Measurements from ENCODE around the gene BRD8. TPM values are rescaled to one million over a fixed set of nuclear protein-coding genes. Genes with fewer than 3 reads are reported as not detected.

BRD8 gene
- total and polyA plus RNA-seq, 4 donors, result 21.2 to 62.6 (median 48.3) TPM

- no peak for ATAC-seq (ENCODE audit: low FRiP score)
- WGBS, 2 donors, result 12 to 18% methylated on average over 1 of the region's 1 CpG
- no peak overlapping the region for H3K27ac ChIP-seq (ENCODE audit: low read depth in 1 of 2, low read length in 2 of 2)
These were observed 66.5 kb downstream of the BRD8 start for GRCh38 chr5:138111937-138112336.

GRCh38 chr5:138111181-138111580 lies 67.2 kb downstream of the BRD8 start:
- intact Hi-C loops (cut with DNase I), result no loop called here
- no peak for DNase-seq
- Histone ChIP-seq H3K4me3 (ENCODE audit: low read length in 2 of 2) (no peak overlapping the region), H3K9me3 (ENCODE audit: control insufficient read depth, low read length) (no peaks in the 10 kb centered on the region), H3K27ac (ENCODE audit: low read depth in 1 of 2, low read length in 2 of 2) (no peak overlapping the region), H3K27me3 (ENCODE audit: control insufficient read depth in 1 of 2, insufficient read depth in 2 of 2, low read length in 1 of 2) (no peaks in the 10 kb centered on the region), H3K4me1 (ENCODE audit: control insufficient read depth in 1 of 2, insufficient read depth in 2 of 2, low read length in 2 of 2) (no peaks in the 10 kb centered on the region), H3K36me3 (ENCODE audit: control insufficient read depth in 1 of 2, insufficient read depth in 2 of 2, low read length in 1 of 2) (no peaks in the 10 kb centered on the region)
- WGBS, 2 donors, result 76 to 77% methylated on average over 4 of the region's 4 CpGs
- ATAC-seq (ENCODE audit: low FRiP score), result no peak

More at GRCh38 chr5:138111937-138112336, 66.5 kb downstream of the BRD8 start:
- no peak overlapping the region for H3K4me3 ChIP-seq (ENCODE audit: low read length in 2 of 2)
- H3K36me3 ChIP-seq (ENCODE audit: control insufficient read depth in 1 of 2, insufficient read depth in 2 of 2, low read length in 1 of 2), result no peaks in the 10 kb centered on the region
- H3K4me1 ChIP-seq (ENCODE audit: control insufficient read depth in 1 of 2, insufficient read depth in 2 of 2, low read length in 2 of 2), result no peaks in the 10 kb centered on the region
- H3K27me3 ChIP-seq (ENCODE audit: control insufficient read depth in 1 of 2, insufficient read depth in 2 of 2, low read length in 1 of 2), result no peaks in the 10 kb centered on the region
- DNase-seq, result no peak
- H3K9me3 ChIP-seq (ENCODE audit: control insufficient read depth, low read length), result no peaks in the 10 kb centered on the region
- intact Hi-C loops (cut with DNase I), result no loop called here

DNA sequence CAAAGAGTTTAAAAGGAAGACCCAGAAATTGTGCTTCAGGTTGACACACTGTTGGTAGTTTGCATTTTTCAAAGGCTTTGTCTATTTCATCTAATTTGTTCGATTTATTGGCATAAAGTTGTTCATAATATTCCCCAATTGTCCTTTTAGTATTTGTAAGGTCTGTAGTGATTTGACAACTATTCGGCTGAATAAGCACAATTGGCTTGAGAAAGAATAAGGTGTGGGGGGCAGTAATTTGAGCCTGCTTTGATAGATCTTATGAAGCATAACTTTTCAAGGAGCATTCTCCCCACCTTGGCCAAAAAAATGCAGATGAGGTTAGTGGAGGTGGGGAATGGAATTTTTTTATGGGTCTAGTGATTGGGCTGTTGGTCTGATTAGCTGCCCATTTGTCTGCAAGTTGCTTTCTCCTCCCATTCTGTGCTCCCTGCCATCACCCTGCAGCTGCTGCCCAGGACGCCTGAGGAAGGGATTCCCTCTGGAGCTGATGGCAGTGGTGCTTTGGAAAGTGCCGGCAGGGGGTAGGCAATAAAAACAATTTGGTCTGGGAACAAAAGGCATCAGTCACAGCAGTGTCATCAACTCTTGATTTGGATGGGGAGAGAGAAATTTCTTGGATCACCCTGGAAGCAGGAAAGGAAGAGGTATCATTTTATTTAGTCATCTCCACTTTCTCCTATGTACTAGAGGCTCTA lies 68.0 kb downstream of the BRD8 start:
- no peaks in the 10 kb centered on the region for H3K36me3 ChIP-seq (ENCODE audit: control insufficient read depth in 1 of 2, insufficient read depth in 2 of 2, low read length in 1 of 2)
- DNase-seq (no peak), ATAC-seq (ENCODE audit: low FRiP score) (no peak)
- H3K27ac ChIP-seq (ENCODE audit: low read depth in 1 of 2, low read length in 2 of 2), result no peak overlapping the region
- H3K9me3 ChIP-seq (ENCODE audit: control insufficient read depth, low read length), result no peaks in the 10 kb centered on the region
- no peaks in the 10 kb centered on the region for H3K4me1 ChIP-seq (ENCODE audit: control insufficient read depth in 1 of 2, insufficient read depth in 2 of 2, low read length in 2 of 2)
- intact Hi-C loops (cut with DNase I), result no loop called here
- H3K27me3 ChIP-seq (ENCODE audit: control insufficient read depth in 1 of 2, insufficient read depth in 2 of 2, low read length in 1 of 2), result no peaks in the 10 kb centered on the region
- H3K4me3 ChIP-seq (ENCODE audit: low read length in 2 of 2), result no peak overlapping the region
- WGBS, 2 donors, result 38 to 44% methylated on average over 4 of the region's 4 CpGs

DNA sequence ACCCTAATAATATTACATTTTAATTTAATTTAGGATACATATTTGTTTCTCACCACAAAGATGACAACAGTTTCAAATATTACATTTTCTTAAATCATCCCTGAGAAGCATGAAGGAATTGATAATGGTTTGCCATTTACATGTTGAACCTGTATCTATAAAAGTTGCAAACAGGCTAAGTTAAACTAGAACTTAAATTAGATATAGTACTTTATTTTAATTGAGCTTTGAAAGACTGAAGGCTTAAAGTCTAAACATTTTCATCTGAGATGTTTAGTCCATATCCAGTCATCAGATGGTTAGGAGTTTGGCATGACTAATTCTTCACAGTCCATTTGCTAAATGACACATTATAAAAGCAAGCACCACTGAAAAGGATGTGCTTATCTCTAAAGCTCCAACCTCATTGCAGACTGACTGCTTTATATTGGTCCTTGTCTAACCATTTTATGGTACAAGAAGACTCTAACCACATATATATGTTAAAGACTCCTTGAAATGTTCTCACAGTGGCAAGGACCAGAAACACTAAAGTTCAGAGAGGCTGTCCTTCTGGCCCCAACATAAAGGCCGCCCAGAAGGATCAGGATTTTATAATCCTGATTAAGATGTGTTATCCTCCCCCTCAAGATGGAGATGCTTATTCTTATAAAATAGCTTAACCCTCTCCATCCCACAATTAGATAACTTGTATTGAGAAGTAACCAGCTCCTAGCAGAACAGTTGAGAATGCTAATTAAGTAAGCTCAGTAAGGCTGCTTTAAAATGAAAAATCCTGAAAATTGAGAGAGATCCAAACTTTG lies 68.8 kb downstream of the BRD8 start:
- no peak overlapping the region for H3K4me3 ChIP-seq (ENCODE audit: low read length in 2 of 2)
- no peaks in the 10 kb centered on the region for H3K9me3 ChIP-seq (ENCODE audit: control insufficient read depth, low read length)
- H3K36me3 ChIP-seq (ENCODE audit: control insufficient read depth in 1 of 2, insufficient read depth in 2 of 2, low read length in 1 of 2), result no peaks in the 10 kb centered on the region
- no peak overlapping the region for H3K27ac ChIP-seq (ENCODE audit: low read depth in 1 of 2, low read length in 2 of 2)
- WGBS, 2 donors, result 79 to 82% methylated on average over 1 of the region's 1 CpG
- DNase-seq, result no peak
- no peaks in the 10 kb centered on the region for H3K27me3 ChIP-seq (ENCODE audit: control insufficient read depth in 1 of 2, insufficient read depth in 2 of 2, low read length in 1 of 2)
- no peaks in the 10 kb centered on the region for H3K4me1 ChIP-seq (ENCODE audit: control insufficient read depth in 1 of 2, insufficient read depth in 2 of 2, low read length in 2 of 2)
- intact Hi-C loops (cut with DNase I), result no loop called here
- ATAC-seq (ENCODE audit: low FRiP score), result no peak

GRCh38 chr5:138107213-138107612 lies 71.2 kb downstream of the BRD8 start:
- H3K4me1 ChIP-seq (ENCODE audit: control insufficient read depth in 1 of 2, insufficient read depth in 2 of 2, low read length in 2 of 2), result no peaks in the 10 kb centered on the region
- no peak for DNase-seq
- H3K4me3 ChIP-seq (ENCODE audit: low read length in 2 of 2), result no peak overlapping the region
- no peak overlapping the region for H3K27ac ChIP-seq (ENCODE audit: low read depth in 1 of 2, low read length in 2 of 2)
- intact Hi-C loops (cut with DNase I), result no loop called here
- H3K27me3 ChIP-seq (ENCODE audit: control insufficient read depth in 1 of 2, insufficient read depth in 2 of 2, low read length in 1 of 2), result peaks cover 0 to under 1% of the 10 kb centered on the region in 2 donors
- ATAC-seq (ENCODE audit: low FRiP score), result no peak
- no peaks in the 10 kb centered on the region for H3K36me3 ChIP-seq (ENCODE audit: control insufficient read depth in 1 of 2, insufficient read depth in 2 of 2, low read length in 1 of 2)
- WGBS, 2 donors, result 29 to 38% methylated on average over 1 of the region's 1 CpG
- H3K9me3 ChIP-seq (ENCODE audit: control insufficient read depth, low read length), result no peaks in the 10 kb centered on the region

DNA sequence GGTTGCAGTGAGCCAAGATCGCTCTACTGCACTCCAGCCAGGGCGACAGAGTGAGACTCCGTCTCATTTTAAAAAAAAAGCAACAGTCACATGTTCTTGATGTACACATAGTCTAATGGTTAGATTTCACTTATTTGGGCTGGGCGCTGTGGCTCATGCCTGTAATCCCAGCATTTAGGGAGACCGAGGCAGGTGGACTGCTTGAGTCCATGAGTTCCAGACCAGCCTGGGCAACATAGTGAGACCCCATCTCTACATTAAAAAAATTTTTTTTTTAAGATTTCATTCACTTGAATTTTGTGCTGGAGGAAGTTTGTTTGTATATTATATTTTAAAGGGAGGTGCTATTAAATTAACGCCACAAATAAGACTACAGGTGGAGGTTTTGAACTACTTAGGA lies 72.7 kb downstream of the BRD8 start:
- Histone ChIP-seq H3K4me1 (ENCODE audit: control insufficient read depth in 1 of 2, insufficient read depth in 2 of 2, low read length in 2 of 2) (no peaks in the 10 kb centered on the region), H3K36me3 (ENCODE audit: control insufficient read depth in 1 of 2, insufficient read depth in 2 of 2, low read length in 1 of 2) (no peaks in the 10 kb centered on the region), H3K4me3 (ENCODE audit: low read length in 2 of 2) (no peak overlapping the region), H3K27me3 (ENCODE audit: control insufficient read depth in 1 of 2, insufficient read depth in 2 of 2, low read length in 1 of 2) (peaks cover 0 to 2% of the 10 kb centered on the region in 2 donors), H3K27ac (ENCODE audit: low read depth in 1 of 2, low read length in 2 of 2) (no peak overlapping the region), H3K9me3 (ENCODE audit: control insufficient read depth, low read length) (no peaks in the 10 kb centered on the region)
- ATAC-seq (ENCODE audit: low FRiP score), result no peak
- no peak for DNase-seq
- WGBS, 2 donors, result 86 to 88% methylated on average over 6 of the region's 6 CpGs
- intact Hi-C loops (cut with DNase I), result no loop called here

DNA sequence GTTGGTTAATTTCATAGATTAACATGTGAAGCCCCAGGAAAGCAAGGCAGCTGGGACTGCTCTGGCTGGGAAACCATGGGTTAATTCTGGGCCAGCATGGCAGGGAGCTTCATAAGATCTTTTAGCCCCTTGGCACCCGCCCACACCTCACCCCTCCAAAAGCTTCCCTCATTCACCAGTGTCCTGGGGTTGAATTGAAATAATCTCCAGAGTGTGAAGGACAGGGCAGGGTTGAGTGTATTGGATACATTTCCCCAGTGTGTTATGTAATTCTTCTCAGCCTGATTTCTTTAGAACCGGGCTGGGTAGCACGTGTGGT lies 75.2 kb downstream of the BRD8 start:
- 6 to 12% methylated on average over 3 of the region's 3 CpGs for WGBS, 2 donors
- no peaks in the 10 kb centered on the region for H3K36me3 ChIP-seq (ENCODE audit: control insufficient read depth in 1 of 2, insufficient read depth in 2 of 2, low read length in 1 of 2)
- no peak overlapping the region for H3K27ac ChIP-seq (ENCODE audit: low read depth in 1 of 2, low read length in 2 of 2)
- H3K4me1 ChIP-seq (ENCODE audit: control insufficient read depth in 1 of 2, insufficient read depth in 2 of 2, low read length in 2 of 2), result no peaks in the 10 kb centered on the region
- ATAC-seq (ENCODE audit: low FRiP score), result no peak
- peaks cover 0 to 2% of the 10 kb centered on the region in 2 donors for H3K27me3 ChIP-seq (ENCODE audit: control insufficient read depth in 1 of 2, insufficient read depth in 2 of 2, low read length in 1 of 2)
- intact Hi-C loops (cut with DNase I), result no loop called here
- DNase-seq, result no peak
- H3K9me3 ChIP-seq (ENCODE audit: control insufficient read depth, low read length), result no peaks in the 10 kb centered on the region
- no peak overlapping the region for H3K4me3 ChIP-seq (ENCODE audit: low read length in 2 of 2)

DNA sequence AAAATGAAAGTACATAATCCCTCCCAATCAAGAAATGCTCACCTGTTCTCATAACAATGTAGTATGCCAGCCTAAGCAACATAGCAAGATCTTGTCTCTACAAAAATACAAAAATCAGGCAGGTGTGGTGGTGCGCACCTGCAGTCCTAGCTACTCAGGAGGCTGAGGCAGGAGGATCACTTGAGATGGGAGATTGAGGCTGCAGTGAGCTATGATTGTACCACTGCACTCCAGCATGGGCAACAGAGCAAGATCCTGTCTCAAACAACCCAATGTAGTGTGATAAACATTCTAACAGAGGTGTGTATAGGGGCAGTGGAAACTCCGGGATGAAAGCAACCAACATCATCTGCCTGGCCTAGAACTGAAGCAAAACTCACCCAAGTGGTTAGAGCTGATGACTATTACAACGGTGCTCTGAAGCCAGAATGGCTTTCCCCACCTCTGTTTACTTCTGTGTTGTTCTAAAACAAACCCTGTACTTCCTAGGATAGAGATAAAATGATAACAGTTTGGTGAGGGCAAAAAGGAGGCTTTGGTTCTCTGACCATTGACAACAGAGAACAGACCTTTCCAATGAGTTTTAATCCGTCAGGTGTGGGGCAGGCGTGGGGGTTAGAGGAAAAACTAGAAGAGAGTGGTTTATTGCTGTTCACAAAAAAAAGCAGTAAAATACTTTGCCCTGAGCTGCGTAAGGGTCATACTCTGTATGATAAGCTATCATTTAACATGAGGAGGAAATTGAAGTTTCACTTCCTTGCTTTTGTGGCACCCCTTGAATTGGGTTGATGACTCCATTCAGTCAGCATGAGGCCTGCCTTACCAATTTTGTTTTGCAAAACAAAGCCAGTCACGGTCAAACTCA lies 75.7 kb downstream of the BRD8 start:
- Histone ChIP-seq H3K4me3 (ENCODE audit: low read length in 2 of 2) (no peak overlapping the region), H3K27ac (ENCODE audit: low read depth in 1 of 2, low read length in 2 of 2) (no peak overlapping the region), H3K27me3 (ENCODE audit: control insufficient read depth in 1 of 2, insufficient read depth in 2 of 2, low read length in 1 of 2) (peaks cover 0 to 2% of the 10 kb centered on the region in 2 donors), H3K9me3 (ENCODE audit: control insufficient read depth, low read length) (no peaks in the 10 kb centered on the region), H3K36me3 (ENCODE audit: control insufficient read depth in 1 of 2, insufficient read depth in 2 of 2, low read length in 1 of 2) (no peaks in the 10 kb centered on the region), H3K4me1 (ENCODE audit: control insufficient read depth in 1 of 2, insufficient read depth in 2 of 2, low read length in 2 of 2) (no peaks in the 10 kb centered on the region)
- intact Hi-C loops (cut with DNase I), result no loop called here
- DNase-seq (no peak), ATAC-seq (ENCODE audit: low FRiP score) (no peak)
- 58% methylated on average over 7 of the region's 7 CpGs for WGBS, 2 donors

All from aorta (tissue), 5 donors.